ENCODE measurements around the gene ZNHIT1. TPM values are rescaled to one million over a fixed set of nuclear protein-coding genes. Genes with fewer than 3 reads are reported as not detected.

The ZNHIT1 gene
- total RNA-seq, 2 donors from 2014 or later = 75.2 to 109 TPM

DNA sequence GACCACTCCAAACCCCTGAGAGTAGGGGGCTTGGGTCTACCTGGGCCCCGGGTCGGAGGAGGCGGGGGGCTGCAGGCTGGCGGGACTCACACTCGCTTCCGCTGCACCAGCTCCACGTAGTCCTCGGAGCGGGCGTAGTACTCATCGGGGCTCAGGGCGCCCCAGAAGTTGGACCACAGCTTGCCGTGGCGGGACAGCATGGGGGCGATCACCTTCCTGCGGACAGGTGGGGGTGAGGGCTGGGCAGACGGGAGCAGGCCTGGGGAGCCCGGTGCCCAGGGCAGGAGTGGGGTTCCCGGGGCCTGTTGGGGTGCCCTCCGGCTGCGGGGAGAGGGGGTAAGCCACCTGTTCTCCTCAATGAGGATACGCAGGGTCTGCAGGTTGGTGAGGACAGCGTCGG, 6.5 kb upstream of the ZNHIT1 start:
- no peaks in the 10 kb centered on the region for H3K9me3 ChIP-seq
- 96% methylated on average over 24 of the region's 24 CpGs for WGBS
- no peak overlapping the region for H3K4me3 ChIP-seq
- H3K27ac ChIP-seq = no peak overlapping the region
- no peaks in the 10 kb centered on the region for H3K27me3 ChIP-seq (replicated peaks; ENCODE audit: insufficient read depth)
- TF ChIP-seq POLR2A (IDR thresholded peaks at IDR 0.05) (no peak), POLR2AphosphoS5 (IDR thresholded peaks at IDR 0.05) (no peak)
- TF ChIP-seq, protein P1, sequence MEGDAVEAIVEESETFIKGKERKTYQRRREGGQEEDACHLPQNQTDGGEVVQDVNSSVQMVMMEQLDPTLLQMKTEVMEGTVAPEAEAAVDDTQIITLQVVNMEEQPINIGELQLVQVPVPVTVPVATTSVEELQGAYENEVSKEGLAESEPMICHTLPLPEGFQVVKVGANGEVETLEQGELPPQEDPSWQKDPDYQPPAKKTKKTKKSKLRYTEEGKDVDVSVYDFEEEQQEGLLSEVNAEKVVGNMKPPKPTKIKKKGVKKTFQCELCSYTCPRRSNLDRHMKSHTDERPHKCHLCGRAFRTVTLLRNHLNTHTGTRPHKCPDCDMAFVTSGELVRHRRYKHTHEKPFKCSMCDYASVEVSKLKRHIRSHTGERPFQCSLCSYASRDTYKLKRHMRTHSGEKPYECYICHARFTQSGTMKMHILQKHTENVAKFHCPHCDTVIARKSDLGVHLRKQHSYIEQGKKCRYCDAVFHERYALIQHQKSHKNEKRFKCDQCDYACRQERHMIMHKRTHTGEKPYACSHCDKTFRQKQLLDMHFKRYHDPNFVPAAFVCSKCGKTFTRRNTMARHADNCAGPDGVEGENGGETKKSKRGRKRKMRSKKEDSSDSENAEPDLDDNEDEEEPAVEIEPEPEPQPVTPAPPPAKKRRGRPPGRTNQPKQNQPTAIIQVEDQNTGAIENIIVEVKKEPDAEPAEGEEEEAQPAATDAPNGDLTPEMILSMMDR (IDR thresholded peaks at IDR 0.05) = no peak
- peaks cover 4% of the 10 kb centered on the region for H3K4me1 ChIP-seq (replicated peaks)
- intact Hi-C loops (cut with DNase I) = no loop called here
- no peak for DNase-seq (ENCODE audit: low spot score)
- peaks cover 3 to 4% of the 10 kb centered on the region in 2 donors for H3K36me3 ChIP-seq

DNA sequence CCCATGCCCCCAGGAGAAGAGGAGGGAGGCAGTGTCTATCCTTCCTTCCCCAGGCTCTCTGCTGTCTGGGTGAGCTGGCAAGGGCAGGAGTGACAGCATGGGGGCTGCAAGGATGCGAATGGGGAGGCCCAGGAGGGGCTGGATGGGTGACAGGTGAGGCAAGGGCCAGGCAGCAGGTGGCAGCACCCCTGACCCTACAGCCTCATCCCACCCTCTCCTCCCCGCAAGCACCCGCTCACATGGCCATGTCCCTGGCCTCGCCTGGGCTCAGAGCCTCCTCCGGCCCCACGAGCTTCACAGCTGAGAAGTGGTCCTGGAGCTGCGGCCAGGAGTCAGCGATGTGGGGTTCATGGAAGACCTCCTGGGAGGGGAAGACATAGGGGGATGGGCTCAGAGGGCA, 6.0 kb upstream of the ZNHIT1 start:
- no peak for DNase-seq (ENCODE audit: low spot score)
- Histone ChIP-seq H3K27ac (no peak overlapping the region), H3K9me3 (no peaks in the 10 kb centered on the region), H3K27me3 (replicated peaks; ENCODE audit: insufficient read depth) (no peaks in the 10 kb centered on the region), H3K4me3 (no peak overlapping the region), H3K36me3 (peaks cover 3 to 4% of the 10 kb centered on the region in 2 donors), H3K4me1 (replicated peaks) (peaks cover 8% of the 10 kb centered on the region)
- TF ChIP-seq, protein P1 (IDR thresholded peaks at IDR 0.05) = no peak
- TF ChIP-seq POLR2AphosphoS5 (IDR thresholded peaks at IDR 0.05) (no peak), POLR2A (IDR thresholded peaks at IDR 0.05) (no peak)
- 91% methylated on average over 8 of the region's 8 CpGs for WGBS
- intact Hi-C loops (cut with DNase I) = no loop called here

DNA sequence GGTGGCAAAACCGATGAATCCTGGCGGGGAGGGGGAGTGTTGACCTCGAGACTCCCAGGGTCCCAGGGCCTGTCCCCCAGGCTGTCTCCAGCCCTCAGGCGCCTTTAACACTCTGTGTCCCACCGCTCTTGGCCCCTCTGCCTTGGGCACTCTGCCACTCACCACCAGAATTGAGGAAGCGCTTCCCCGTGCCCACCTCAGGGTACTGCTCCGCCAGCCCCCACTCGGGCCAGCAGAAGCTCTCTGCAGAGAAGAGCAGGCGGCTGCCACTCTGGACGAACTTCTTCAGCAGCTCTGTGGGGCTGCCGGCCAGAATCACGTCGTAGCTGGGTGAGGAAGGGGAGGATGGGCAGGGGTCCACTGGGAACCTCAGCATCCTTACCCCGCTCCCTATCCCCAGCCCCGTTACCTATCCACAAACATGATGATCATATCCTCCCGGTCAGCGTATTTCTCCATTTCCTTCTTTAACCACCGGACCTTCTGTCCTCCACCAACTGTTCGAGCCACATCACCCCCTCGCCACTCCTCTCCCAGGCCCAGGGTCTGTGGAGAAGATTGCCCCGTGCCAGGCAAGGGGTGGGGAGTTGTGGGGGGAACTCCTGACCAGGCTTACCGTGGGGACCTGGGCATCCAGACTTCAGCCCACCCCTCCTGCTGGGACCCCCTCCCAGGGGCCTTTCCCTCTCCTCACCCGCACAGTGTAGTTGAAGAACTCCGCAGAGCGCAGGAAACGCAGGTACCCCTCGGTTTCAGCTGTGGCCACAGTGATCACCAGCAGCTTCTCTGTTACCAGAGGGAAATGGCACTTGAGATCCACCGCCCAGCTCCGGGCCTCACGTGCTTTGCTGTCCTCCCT, 1.7 kb upstream of the ZNHIT1 start:
- intact Hi-C loops (cut with DNase I) = loop anchor here (2.0 kb wide), 1 partner anchor 29 kb away; the partner anchor contains the start of gene FIS1
- H3K9me3 ChIP-seq = no peaks in the 10 kb centered on the region
- H3K4me3 ChIP-seq = peak overlapping the region; percentile 63 to 66
- no peaks in the 10 kb centered on the region for H3K27me3 ChIP-seq (replicated peaks; ENCODE audit: insufficient read depth)
- TF ChIP-seq, protein P1 (IDR thresholded peaks at IDR 0.05) = no peak
- no peak for TF ChIP-seq POLR2AphosphoS5 (IDR thresholded peaks at IDR 0.05)
- TF ChIP-seq POLR2A (IDR thresholded peaks at IDR 0.05) = no peak
- DNase-seq (ENCODE audit: low spot score) = no peak
- H3K4me1 ChIP-seq (replicated peaks) = peaks cover 8% of the 10 kb centered on the region
- WGBS = 67% methylated on average over 31 of the region's 31 CpGs
- H3K36me3 ChIP-seq = peaks cover 3 to 4% of the 10 kb centered on the region in 2 donors
- H3K27ac ChIP-seq = no peak overlapping the region

DNA sequence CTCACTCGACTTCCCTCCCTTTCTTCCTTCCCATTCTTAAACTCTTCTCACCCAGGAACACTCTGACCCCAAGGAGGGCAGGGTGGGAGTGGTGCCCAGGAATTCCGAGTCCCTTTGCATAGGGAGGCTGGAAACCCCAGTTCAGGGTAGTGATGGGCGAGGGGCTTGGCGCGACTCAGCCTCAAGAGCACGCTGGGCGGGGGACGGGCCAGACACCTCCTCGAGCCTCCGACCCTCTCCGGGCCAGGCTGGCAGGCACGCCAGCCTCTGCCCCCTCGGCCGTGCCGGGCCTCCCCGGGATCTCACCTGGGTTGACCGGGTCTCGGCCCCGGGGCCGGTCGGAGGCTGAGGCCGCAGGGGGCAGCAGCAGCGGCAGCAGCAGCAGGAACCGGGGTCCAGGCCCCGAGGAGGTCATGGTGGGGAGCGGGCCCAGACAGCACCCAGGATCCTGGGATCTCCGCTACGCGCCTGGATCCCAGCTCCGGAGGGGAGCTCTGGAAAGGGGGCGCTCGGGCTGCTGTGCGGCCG, 1.0 kb upstream of the ZNHIT1 start:
- TF ChIP-seq POLR2A (IDR thresholded peaks at IDR 0.05) (no peak), POLR2AphosphoS5 (IDR thresholded peaks at IDR 0.05) (no peak)
- TF ChIP-seq, protein P1 (IDR thresholded peaks at IDR 0.05) = no peak
- intact Hi-C loops (cut with DNase I) = loop anchor here (2.0 kb wide), 1 partner anchor 28 kb away; the partner anchor contains the start of gene FIS1
- no peaks in the 10 kb centered on the region for H3K9me3 ChIP-seq
- H3K4me1 ChIP-seq (replicated peaks) = peaks cover 8% of the 10 kb centered on the region
- H3K27ac ChIP-seq = peak overlapping the region; percentile 71 to 78
- H3K27me3 ChIP-seq (replicated peaks; ENCODE audit: insufficient read depth) = no peaks in the 10 kb centered on the region
- peaks cover 0 to 3% of the 10 kb centered on the region in 2 donors for H3K36me3 ChIP-seq
- no peak for DNase-seq (ENCODE audit: low spot score)
- 1% methylated on average over 29 of the region's 34 CpGs for WGBS
- peak overlapping the region; percentile 63 to 66 for H3K4me3 ChIP-seq

All from prostate gland (tissue), 2 donors.